GM12878 (cell line): Measurements from ENCODE around the gene PSMB3. TPM values are rescaled to one million over a fixed set of nuclear protein-coding genes. Genes with fewer than 3 reads are reported as not detected.
A peak's percentile ranks its signal among the peaks of the same experiment; 100 is the strongest.

Experiments
- ATAC-seq: fragments of 200-7000 bp; cut with Tn5 transposase; 3 replicates; pipeline ENCODE4 v1.9.1; 2020; ENCODE audit warnings: mild to moderate bottlenecking, moderate library complexity
- BruUV-seq: library from RNA; stranded (reverse); fragments of 400-500 nt; replicated peaks from 2 replicates; lab custom pipeline; 2021; lab: Mats Ljungman, UMichigan
- CTCF ChIA-PET: fragments of 300-600 bp; sonication (Branson Sonifier 250); formaldehyde crosslinking; extraction: SDS; loops from one replicate; lab custom pipeline; 2021; ENCODE audit warnings: inconsistent platforms; lab: Yijun Ruan, JAX
- POLR2A ChIA-PET: fragments of 350-600 bp; formaldehyde crosslinking; extraction: SDS; loops from one replicate; lab custom pipeline; 2021; ENCODE audit warnings: inconsistent platforms; lab: Charles Lee
- RAD21 ChIA-PET: fragments of 300-600 bp; sonication (Branson Sonifier 250); formaldehyde crosslinking; loops from one replicate; lab custom pipeline; 2023; ENCODE audit warnings: antibody characterized with exemption; ENCODE audit not compliant: unreplicated experiment; lab: Charles Lee
- SMC1A ChIA-PET: fragments of 300-600 bp; sonication (Branson Sonifier 250); formaldehyde crosslinking; loops from one replicate; lab custom pipeline; 2023; ENCODE audit not compliant: unreplicated experiment, uncharacterized antibody; lab: Charles Lee
- DNase-seq: peaks from one replicate; pipeline ENCODE4 v3.0.0-alpha.2; 2011; ENCODE audit warnings: low read depth, low spot score
- FAIRE-seq: peaks from 3 replicates; lab custom pipeline; 2011; peaks lifted over from hg19 to GRCh38; lab: Jason Lieb, UNC
- H2AFZ ChIP-seq: 2 replicates; pipeline ENCODE4 v1.6.0; 2011; ENCODE audit warnings: low read depth, low read length, control low read depth; ENCODE audit not compliant: control insufficient read depth
- H3K27ac ChIP-seq: 2 replicates; pipeline ENCODE4 v1.5.1; 2011; ENCODE audit warnings: control low read depth; ENCODE audit not compliant: control insufficient read depth, insufficient read depth
- H3K27me3 ChIP-seq, 2 experiments: replicated peaks in 1 of 2; 2 replicates each; pipeline versions ENCODE4 v1.6.0 to v1.6.1; 2011; ENCODE audit warnings: low read length in 1 of 2; ENCODE audit not compliant: control insufficient read depth in 2 of 2, insufficient read depth in 2 of 2
- H3K36me3 ChIP-seq, 2 experiments: 2 replicates each; pipeline ENCODE4 v1.5.1; 2011; ENCODE audit warnings: low read length in 1 of 2; ENCODE audit not compliant: control insufficient read depth in 2 of 2, insufficient read depth in 2 of 2
- H3K4me1 ChIP-seq: 2 replicates; pipeline ENCODE4 v1.6.1; 2011; ENCODE audit warnings: mild to moderate bottlenecking, low read length, moderate library complexity, mixed read lengths; ENCODE audit not compliant: control insufficient read depth, insufficient read depth
- H3K4me2 ChIP-seq: 2 replicates; pipeline ENCODE4 v1.6.0; 2011; ENCODE audit warnings: control low read depth; ENCODE audit not compliant: control insufficient read depth, insufficient read depth
- H3K4me3 ChIP-seq: fragments of 200-600 bp; sonication (generic); 2 replicates; pipeline ENCODE4 v1.5.1; 2016
- H3K79me2 ChIP-seq: 2 replicates; pipeline ENCODE4 v1.6.0; 2011; ENCODE audit warnings: low read length; ENCODE audit not compliant: control insufficient read depth, insufficient read depth
- H3K9ac ChIP-seq: 2 replicates; pipeline ENCODE4 v1.8.0; 2011; ENCODE audit warnings: low read length, control low read depth, mixed read lengths; ENCODE audit not compliant: control insufficient read depth, insufficient read depth
- H3K9me3 ChIP-seq: replicated peaks from 3 replicates; pipeline ENCODE4 v1.5.1; 2011; ENCODE audit warnings: mild to moderate bottlenecking, low read length; ENCODE audit not compliant: control insufficient read depth, insufficient read depth
- H4K20me1 ChIP-seq: 2 replicates; pipeline ENCODE4 v1.6.0; 2011; ENCODE audit not compliant: control insufficient read depth, insufficient read depth
- BCL3 ChIP-seq: IDR thresholded peaks from 2 replicates; pipeline ENCODE4 v1.6.1; 2011; ENCODE audit warnings: borderline replicate concordance, low read depth, mild to moderate bottlenecking, moderate library complexity, low read length; ENCODE audit not compliant: insufficient read depth, poor library complexity, severe bottlenecking
- CBX5 ChIP-seq: sonication (generic); IDR thresholded peaks from 2 replicates; pipeline ENCODE4 v1.6.1; 2016; ENCODE audit warnings: low read depth, moderate library complexity, mild to moderate bottlenecking, inconsistent platforms
- CHD1 ChIP-seq: IDR thresholded peaks from 2 replicates; pipeline ENCODE4 v1.6.1; 2012; ENCODE audit warnings: low read depth, low read length, improper control_type of control experiment
- IRF4 ChIP-seq: IDR thresholded peaks from 2 replicates; pipeline ENCODE4 v1.6.1; 2011; ENCODE audit warnings: low read depth, low read length
- MTA2 ChIP-seq: fragments of 450-650 bp; IDR thresholded peaks from 2 replicates; pipeline ENCODE4 v1.6.1; 2016; ENCODE audit warnings: low read depth, mild to moderate bottlenecking, moderate library complexity
- MYC ChIP-seq: IDR thresholded peaks from 2 replicates; pipeline ENCODE4 v1.6.1; 2011; ENCODE audit warnings: mild to moderate bottlenecking, low read length, moderate library complexity, inconsistent platforms; ENCODE audit not compliant: insufficient read depth, insufficient replicate concordance, insufficient read length, severe bottlenecking
- NFYA ChIP-seq: IDR thresholded peaks from 2 replicates; pipeline ENCODE4 v1.6.1; 2011; ENCODE audit warnings: low read depth, mild to moderate bottlenecking, low read length, improper control_type of control experiment, borderline replicate concordance
- PAX5 ChIP-seq: IDR thresholded peaks from 2 replicates; pipeline ENCODE4 v1.6.1; 2011; ENCODE audit warnings: low read depth, low read length, borderline replicate concordance
- POLR2AphosphoS2 ChIP-seq: IDR thresholded peaks from 2 replicates; pipeline ENCODE4 v1.6.1; 2011; ENCODE audit warnings: low read depth, mild to moderate bottlenecking, low read length, improper control_type of control experiment, moderate library complexity
- RUNX3 ChIP-seq: IDR thresholded peaks from 2 replicates; pipeline ENCODE4 v1.6.1; 2012; ENCODE audit warnings: low read length, inconsistent platforms
- SP1 ChIP-seq: IDR thresholded peaks from one replicate; pipeline ENCODE4 v1.6.1; 2011; ENCODE audit warnings: low read depth, low read length
- ZBED1 ChIP-seq: IDR thresholded peaks from 2 replicates; pipeline ENCODE4 v1.6.1; 2016; ENCODE audit warnings: borderline replicate concordance
- ZNF217 ChIP-seq: fragments of 450-650 bp; IDR thresholded peaks from 2 replicates; pipeline ENCODE4 v1.6.1; 2017; ENCODE audit warnings: antibody characterized with exemption, mild to moderate bottlenecking
- WGBS: methylation state at CpG from one replicate; pipeline ENCODE4 v1.1.6; 2016; ENCODE audit warnings: low lambda C conversion rate; ENCODE audit not compliant: insufficient replicate concordance, insufficient coverage; ENCODE audit errors: missing lambda C conversion rate; 5-methylcytosine and 5-hydroxymethylcytosine counted together
- in situ Hi-C: fragments of 300-500 bp; cut with MboI; formaldehyde crosslinking; loops from 9 replicates; pipeline ENCODE4 v1.14.3; 2018; ENCODE audit warnings: mixed read lengths
- intact Hi-C: fragments of 100-400 bp; cut with micrococcal nuclease; formaldehyde crosslinking; loops from one replicate; pipeline ENCODE4 v1.14.2; 2022; ENCODE audit not compliant: unreplicated experiment
- polyA plus RNA-seq, 11 experiments: library from polyadenylated mRNA; depleted of rRNA in 4 of 11; unstranded in 6 of 11; stranded (reverse) in 5 of 11; fragments of >200 nt; fragmentation: Nextera tagmentation in 4 of 11; fragmentation: Illumina TruSeq in 1 of 11; extraction: Ambion mirVana in 4 of 11; extraction: Trizol in 1 of 11; gene quantifications; 1 replicate in 1 of 11; 2 replicates in 10 of 11; pipeline versions ENCODE4 v1.2.1 to v1.2.3, GENCODE V29; 2011 to 2016; ENCODE audit warnings: inconsistent platforms in 2 of 11, missing spikeins in 2 of 11, low read depth in 1 of 11
- total RNA-seq, 4 experiments: library from RNA; depleted of rRNA in 3 of 4; stranded (reverse); fragments of >200 nt in 3 of 4; fragmentation: Illumina TruSeq in 1 of 4; extraction: Trizol in 1 of 4; gene quantifications; 2 replicates each; pipeline versions ENCODE4 v1.2.1 to v1.2.3, GENCODE V29; 2013 to 2021
- TF ChIP-seq, protein P1 (sequence below), 3 experiments: IDR thresholded peaks in 2 of 3; conservative IDR thresholded peaks in 1 of 3; 2 replicates each; pipeline ENCODE4 v1.5.1; 2011; ENCODE audit warnings: low read depth in 3 of 3, low read length in 3 of 3, mild to moderate bottlenecking in 3 of 3, control low read depth in 2 of 3, moderate library complexity in 2 of 3, inconsistent platforms in 1 of 3, mixed read lengths in 1 of 3; ENCODE audit not compliant: control insufficient read depth in 2 of 3, insufficient read depth in 1 of 3; ENCODE audit errors: extremely low read depth in 1 of 3
- TF ChIP-seq, protein P2 (sequence below): fragments of 450-650 bp; IDR thresholded peaks from 2 replicates; pipeline ENCODE4 v1.6.1; 2017; ENCODE audit warnings: low read depth, mild to moderate bottlenecking, moderate library complexity
- TF ChIP-seq, protein P3 (sequence below): IDR thresholded peaks from 2 replicates; pipeline ENCODE4 v1.6.1; 2012; ENCODE audit warnings: low read depth, low read length, improper control_type of control experiment
- TF ChIP-seq, protein P4 (sequence below): IDR thresholded peaks from 2 replicates; pipeline ENCODE4 v1.6.1; 2011; ENCODE audit warnings: low read depth, mild to moderate bottlenecking, low read length, moderate library complexity, borderline replicate concordance; ENCODE audit errors: extremely low read depth

Gene PSMB3
- total and polyA plus RNA-seq, 10 of the 15 experiments (the other 5 are each of a cell fraction or from before 2014, with no cell fraction given), result 300 to 2,130 (median 490) TPM

- POLR2A ChIA-PET, result no interaction called here
- Histone ChIP-seq H3K4me3 (no peak overlapping the region), H3K27ac (no peak overlapping the region), H3K79me2 (peaks cover 6% of the 10 kb centered on the region), H2AFZ (no peak overlapping the region), H4K20me1 (no peaks in the 10 kb centered on the region), H3K36me3 (peaks cover 4 to 19% of the 10 kb centered on the region in 2 experiments; a peak in 3 of 4 replicates), H3K9ac (no peak overlapping the region), H3K27me3 (no peaks in the 10 kb centered on the region), H3K4me1 (peaks cover 14% of the 10 kb centered on the region), H3K4me2 (no peak overlapping the region; the same call in 1 of the 2 replicates), H3K9me3 (no peaks in the 10 kb centered on the region)
- FAIRE-seq, result no peak
- in situ Hi-C loops (no loop called here), intact Hi-C loops (no loop called here)
- CTCF ChIA-PET, result interaction anchor here (1.0 to 5.0 kb wide), 4 partner anchors 7 to 74 kb away, joined by 3 to 170 read pairs (median 67); partner anchors contain the start of gene EPOP
- RAD21 ChIA-PET, result interaction anchor here (0.6 to 1.7 kb wide), 2 partner anchors 61 to 180 kb away, joined by 3 to 7 read pairs; no protein-coding TSS in a partner anchor
- DNase-seq, result no peak
- ATAC-seq, result peak; percentile 77
- TF ChIP-seq MYC (no peak), MTA2 (no peak), NFYA (no peak), RUNX3 (peak; percentile 54), SP1 (no peak), ZBED1 (no peak), IRF4 (no peak), POLR2AphosphoS2 (no peak), ZNF217 (no peak), BCL3 (no peak), CBX5 (no peak), PAX5 (peak; percentile 78; the same call in 1 of the 2 replicates), CHD1 (no peak)
- TF ChIP-seq, protein P1, sequence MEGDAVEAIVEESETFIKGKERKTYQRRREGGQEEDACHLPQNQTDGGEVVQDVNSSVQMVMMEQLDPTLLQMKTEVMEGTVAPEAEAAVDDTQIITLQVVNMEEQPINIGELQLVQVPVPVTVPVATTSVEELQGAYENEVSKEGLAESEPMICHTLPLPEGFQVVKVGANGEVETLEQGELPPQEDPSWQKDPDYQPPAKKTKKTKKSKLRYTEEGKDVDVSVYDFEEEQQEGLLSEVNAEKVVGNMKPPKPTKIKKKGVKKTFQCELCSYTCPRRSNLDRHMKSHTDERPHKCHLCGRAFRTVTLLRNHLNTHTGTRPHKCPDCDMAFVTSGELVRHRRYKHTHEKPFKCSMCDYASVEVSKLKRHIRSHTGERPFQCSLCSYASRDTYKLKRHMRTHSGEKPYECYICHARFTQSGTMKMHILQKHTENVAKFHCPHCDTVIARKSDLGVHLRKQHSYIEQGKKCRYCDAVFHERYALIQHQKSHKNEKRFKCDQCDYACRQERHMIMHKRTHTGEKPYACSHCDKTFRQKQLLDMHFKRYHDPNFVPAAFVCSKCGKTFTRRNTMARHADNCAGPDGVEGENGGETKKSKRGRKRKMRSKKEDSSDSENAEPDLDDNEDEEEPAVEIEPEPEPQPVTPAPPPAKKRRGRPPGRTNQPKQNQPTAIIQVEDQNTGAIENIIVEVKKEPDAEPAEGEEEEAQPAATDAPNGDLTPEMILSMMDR (IDR thresholded peaks at IDR 0.05 in 2 of 3, conservative IDR thresholded peaks at IDR 0.05 in 1 of 3; ENCODE audit: control insufficient read depth in 2 of 3, extremely low read depth in 1 of 3, insufficient read depth in 1 of 3, low read depth in 3 of 3, low read length in 3 of 3), result no peak
- TF ChIP-seq, protein P2, sequence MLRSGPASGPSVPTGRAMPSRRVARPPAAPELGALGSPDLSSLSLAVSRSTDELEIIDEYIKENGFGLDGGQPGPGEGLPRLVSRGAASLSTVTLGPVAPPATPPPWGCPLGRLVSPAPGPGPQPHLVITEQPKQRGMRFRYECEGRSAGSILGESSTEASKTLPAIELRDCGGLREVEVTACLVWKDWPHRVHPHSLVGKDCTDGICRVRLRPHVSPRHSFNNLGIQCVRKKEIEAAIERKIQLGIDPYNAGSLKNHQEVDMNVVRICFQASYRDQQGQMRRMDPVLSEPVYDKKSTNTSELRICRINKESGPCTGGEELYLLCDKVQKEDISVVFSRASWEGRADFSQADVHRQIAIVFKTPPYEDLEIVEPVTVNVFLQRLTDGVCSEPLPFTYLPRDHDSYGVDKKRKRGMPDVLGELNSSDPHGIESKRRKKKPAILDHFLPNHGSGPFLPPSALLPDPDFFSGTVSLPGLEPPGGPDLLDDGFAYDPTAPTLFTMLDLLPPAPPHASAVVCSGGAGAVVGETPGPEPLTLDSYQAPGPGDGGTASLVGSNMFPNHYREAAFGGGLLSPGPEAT, result no peak
- TF ChIP-seq, protein P3, sequence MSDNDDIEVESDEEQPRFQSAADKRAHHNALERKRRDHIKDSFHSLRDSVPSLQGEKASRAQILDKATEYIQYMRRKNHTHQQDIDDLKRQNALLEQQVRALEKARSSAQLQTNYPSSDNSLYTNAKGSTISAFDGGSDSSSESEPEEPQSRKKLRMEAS, result no peak
- TF ChIP-seq, protein P4, sequence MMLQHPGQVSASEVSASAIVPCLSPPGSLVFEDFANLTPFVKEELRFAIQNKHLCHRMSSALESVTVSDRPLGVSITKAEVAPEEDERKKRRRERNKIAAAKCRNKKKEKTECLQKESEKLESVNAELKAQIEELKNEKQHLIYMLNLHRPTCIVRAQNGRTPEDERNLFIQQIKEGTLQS, result no peak
- WGBS, result 28% methylated on average over 14 of the region's 14 CpGs
- BruUV-seq, result no TSS peak
- SMC1A ChIA-PET, result interaction anchor here (4.6 kb wide), 1 partner anchor 62 kb away, joined by 50 read pairs; the partner anchor contains the start of gene EPOP
Observed at GRCh38 chr17:38738007-38738662, 14.4 kb upstream of the PSMB3 start.
